NCI-H2081 (cell line): ENCODE data around the gene PMAIP1.

Source experiments
- DNase-seq, 2 experiments: peaks; one replicate each; lab custom pipeline; 2025; lab: John Stamatoyannopoulos, UW

The PMAIP1 gene

DNA sequence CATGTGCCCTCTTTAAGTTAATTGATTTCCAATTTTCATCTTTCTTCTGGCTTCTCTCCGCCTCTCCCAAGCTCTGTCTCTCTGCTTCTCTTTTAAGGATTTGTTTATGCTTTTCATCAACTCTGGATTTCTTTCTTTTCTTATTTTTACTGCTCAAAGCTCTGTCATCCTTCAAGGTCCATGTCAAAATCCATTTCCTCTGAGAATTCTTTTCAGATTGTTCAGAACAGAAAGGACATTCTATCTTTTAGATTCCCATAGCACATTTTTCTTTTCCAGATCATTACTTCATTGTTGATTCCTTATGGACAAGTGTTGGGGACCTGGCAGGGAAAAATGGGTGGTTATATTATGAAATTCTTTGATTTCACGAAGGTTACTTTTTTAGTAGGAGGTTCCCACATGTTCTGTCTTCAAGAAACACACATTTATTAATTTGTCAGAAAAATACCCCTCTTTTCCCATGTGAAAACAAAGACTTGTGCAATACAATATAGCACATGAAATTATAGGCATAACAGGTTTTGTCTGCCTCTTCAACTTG is 12.3 kb downstream of the PMAIP1 start:
- no peak for DNase-seq

DNA sequence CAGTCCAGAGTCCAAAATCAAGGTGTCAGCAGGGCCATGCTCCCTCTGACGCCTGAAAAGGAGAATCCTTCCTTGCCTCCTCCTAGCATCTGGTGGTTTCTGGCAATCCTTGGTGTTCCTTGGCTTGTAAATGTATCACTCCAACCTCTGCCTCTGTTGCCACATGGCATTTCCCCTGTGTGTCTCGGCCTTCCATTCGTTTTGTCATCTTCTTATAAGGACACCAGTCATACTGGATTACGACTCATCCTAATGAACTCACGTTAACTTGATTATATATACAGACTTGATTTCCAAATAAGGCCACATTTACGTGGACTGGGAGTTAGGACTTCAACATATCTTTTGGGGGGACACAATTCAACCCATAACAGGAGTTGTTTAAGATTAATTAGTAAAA is 15.8 kb downstream of the PMAIP1 start:
- no peak for DNase-seq

DNA sequence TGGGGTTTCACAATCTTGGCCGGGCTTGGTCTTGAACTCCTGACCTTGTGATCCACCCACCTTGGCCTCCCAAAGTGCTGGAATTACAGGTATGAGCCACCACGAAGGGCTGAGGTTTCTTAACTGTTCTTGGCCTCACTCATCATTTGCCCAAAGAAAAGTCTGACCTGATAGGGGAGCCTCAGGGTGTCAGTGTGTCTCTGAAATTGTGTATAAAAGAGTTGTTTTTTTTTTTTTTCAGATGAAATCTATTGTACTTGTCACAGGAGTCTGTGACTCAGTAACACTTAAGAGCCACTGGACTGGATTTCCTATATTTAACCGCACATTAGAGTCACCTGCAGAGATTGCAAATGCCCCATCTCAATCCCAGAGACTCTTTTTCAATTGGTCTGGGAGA is 16.9 kb downstream of the PMAIP1 start:
- no peak for DNase-seq

DNA sequence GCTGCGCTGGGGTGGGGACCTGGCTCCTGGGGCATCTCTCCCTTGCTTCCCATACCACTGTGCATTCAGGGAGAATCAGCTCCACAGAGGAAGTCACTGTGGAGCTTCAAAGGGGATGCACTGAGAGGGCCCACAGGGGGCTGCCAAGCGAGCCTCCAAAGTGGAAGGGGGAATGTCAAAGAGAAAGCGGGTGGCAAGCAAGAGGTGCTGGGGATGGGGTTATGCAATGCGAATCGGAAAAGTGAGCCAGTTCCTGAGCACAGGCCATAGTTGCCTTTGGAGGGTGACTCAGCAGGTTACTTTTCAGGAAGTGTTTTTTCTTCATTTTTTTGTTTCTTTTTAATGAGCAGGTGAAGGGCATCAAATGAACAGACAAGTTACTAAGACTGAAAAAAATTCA is 17.6 kb downstream of the PMAIP1 start:
- DNase-seq: no peak

- peak; percentile 72 to 79 for DNase-seq
These were observed 18.5 kb downstream of the PMAIP1 start for GRCh38 chr18:59918320-59918755.

GRCh38 chr18:59918997-59919396 is 19.2 kb downstream of the PMAIP1 start:
- DNase-seq: no peak

- no peak for DNase-seq
These were observed 21.6 kb downstream of the PMAIP1 start for GRCh38 chr18:59921384-59921891.

DNA sequence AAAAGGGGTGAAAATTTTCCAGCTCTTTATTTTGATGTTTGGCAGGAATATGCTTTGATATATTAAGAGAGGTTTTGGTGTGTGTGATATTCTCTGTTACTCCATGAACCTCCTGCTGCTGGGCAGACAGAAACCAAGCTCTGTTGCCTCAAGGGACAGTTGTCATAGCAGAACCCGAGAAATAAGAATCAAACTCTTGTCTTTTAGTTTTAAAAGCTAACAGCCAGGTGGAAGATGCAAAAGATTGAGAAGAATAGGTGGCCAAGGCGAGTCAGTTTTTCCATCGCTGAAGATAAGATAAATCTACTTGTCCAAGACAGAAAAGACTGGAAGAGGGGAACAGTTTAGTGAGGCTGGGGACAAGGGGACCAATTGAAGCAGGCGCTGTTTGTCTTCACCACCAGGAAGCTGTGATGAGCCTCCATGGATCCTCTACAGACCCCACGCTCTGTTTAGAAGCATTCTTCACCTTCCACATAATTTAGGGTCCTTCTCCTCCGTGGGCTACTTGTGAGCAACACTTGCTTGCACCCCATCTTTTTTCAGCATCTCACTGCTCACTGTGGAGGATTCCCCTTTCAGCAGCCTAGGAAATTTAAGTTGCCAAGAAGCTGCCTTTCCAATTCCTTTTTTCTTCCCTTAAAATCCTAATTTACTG is 23.9 kb downstream of the PMAIP1 start:
- no peak for DNase-seq

- DNase-seq: no peak
These were observed 26.3 kb downstream of the PMAIP1 start for GRCh38 chr18:59926131-59926530.

GRCh38 chr18:59927246-59927825 is 27.5 kb downstream of the PMAIP1 start:
- DNase-seq: no peak

GRCh38 chr18:59928201-59928600 is 28.4 kb downstream of the PMAIP1 start:
- no peak for DNase-seq

DNA sequence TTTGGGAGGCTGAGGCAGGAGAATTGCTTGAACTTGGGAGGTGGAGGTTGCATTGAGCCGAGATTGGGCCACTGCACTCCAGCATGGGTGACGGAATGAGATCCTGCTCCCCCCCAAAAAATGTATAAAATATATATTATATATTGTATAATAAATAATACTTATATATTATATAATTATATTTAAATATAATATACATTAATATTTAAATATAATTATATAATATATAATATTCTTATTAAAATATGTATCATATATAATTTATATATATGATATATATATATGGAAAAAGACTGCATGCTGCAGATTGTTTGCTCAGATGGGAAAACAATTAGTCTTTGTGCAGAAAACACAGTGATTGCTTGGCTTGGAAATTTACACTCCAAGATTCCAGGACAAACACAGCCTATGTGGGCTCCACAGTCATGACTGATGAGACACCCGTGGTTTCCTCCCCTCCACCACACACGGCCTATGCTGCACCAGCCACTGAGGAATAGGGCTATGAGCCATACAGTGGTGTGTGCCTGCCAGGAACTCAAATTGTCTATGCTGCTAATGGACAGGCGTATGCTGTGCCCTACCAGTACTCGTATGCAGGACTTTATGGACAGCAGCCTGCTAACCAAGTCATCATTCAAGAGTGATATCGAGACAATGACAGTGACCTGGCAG is 30.0 kb downstream of the PMAIP1 start:
- DNase-seq: no peak

GRCh38 chr18:59932401-59932800 is 32.6 kb downstream of the PMAIP1 start:
- no peak for DNase-seq

DNA sequence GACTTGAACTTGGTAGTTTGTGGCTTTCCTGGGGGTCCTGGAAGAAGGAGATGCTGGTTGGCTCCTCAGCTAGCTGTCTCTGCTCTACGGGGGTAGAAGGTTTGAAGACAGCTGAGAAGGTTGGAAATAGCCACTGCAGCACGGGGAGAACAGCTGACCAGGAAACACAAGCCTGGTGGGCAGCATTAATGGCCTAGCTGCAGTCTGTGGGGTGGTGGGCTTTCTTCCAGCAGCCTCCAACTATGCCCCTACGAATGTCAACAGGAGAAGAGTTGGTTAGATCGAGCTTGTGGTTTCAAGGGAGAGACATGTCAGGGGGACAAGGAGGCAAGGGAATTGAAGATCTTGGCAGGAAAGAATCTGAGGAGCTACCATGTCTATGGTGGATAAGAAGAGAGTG is 38.9 kb downstream of the PMAIP1 start:
- no peak for DNase-seq

DNA sequence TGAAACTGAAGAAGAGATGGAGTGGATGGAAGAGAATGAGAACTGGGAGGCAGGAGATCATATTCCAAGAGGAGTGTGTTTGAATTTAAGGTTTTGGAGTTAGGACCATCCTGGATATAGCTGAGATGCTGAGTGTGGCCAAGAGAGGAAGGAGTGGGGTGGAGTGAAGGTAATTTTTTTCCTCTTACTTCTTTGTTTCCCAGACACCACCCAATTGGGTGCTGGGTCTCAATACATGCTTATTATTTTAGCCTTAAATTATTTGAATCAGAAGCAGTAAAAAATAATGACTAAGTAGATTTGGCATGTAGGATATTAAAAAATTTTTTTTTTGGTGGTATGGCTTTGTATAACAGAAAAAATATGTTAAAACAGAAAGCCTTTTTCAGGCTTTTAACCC is 39.3 kb downstream of the PMAIP1 start:
- DNase-seq: no peak

DNA sequence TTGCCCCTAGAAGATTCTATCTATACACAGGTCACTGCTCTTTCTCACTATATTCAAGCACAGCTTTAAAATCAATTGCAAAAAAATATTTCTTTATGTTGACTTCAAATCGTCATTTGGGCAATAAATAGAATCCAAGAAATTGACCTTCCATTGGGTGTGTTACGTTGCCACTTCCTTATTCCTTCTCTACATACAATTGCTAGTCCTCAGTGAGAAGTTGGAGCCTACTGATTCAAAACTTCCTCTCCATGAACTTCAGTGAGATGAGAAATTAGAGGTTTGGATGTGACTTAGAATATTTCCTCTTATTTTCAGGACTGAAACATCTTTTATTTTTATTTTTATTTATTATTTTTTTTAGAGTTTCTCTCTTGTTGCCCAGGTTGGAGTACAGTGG is 40.3 kb downstream of the PMAIP1 start:
- DNase-seq: no peak

DNA sequence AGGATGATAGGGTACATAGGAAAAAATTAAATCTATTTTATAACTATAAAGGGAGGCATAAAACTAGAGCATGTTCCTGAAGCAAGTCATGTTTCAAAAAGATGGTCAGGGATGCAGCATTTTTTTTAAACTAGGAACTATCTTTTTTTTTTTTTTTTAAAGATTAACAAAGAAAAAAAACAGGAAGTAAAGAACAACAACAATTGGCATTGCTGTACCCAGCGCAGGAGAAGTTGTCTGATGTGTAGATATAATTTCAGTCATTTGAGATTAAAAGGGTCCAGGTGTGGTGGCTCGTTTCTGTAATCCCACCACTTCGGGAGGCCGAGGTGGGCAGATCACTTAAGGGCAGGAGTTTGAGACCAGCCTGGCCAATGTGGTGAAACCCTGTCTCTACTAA is 41.5 kb downstream of the PMAIP1 start:
- DNase-seq: no peak

DNA sequence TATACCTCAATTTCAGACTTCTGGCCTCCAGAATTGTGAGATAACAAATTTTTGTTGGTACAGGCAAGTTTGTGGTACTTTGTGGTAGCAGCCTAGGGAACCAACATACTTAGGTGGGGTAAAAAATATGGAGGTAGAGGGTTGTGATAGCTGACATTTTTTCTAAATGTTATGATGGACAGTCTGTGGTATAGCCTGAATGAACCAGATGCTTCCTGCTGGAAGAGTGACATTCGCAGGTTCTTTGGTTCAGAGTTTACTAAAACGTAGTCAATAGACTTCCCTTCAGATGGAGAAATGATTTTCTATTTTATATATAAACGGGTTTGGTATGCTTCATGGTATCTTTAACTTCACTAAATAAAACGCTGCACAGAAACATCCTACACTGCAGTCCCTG is 42.8 kb downstream of the PMAIP1 start:
- no peak for DNase-seq

- DNase-seq: no peak
These were observed 45.7 kb downstream of the PMAIP1 start for GRCh38 chr18:59945544-59945943.

DNA sequence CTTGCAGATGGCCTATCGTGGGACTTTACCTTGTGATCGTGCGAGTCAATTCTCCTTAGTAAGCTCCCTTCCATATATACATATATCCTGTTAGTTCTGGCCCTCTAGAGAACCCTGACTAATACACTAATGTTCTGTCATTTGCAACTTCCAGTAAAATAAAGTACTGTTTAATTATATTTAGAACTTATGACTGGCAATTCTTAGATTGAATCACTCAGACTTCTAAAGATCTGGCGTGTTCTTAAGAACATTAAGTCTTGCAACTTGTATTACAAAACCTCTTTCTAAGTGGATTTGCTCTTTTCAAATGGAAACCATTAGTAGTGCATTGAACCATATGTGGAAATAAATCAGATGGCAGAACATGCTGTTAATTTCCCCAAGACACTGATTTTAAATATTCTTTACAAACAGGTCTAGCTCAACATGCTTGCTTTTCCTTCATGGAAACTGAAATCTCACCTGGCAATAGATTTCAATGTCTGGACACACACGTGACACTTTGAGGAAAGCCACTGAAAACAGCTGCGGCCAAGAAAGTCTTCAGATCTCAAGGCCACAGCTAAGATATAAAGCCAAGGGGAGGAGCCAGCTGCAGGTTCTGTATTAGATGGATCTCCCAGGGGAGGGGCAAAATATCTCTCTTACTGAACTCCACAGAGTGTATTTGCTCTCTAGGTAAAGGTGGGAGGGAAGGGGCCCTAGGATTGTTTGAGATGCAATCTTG is 50.6 kb downstream of the PMAIP1 start:
- no peak for DNase-seq

DNA sequence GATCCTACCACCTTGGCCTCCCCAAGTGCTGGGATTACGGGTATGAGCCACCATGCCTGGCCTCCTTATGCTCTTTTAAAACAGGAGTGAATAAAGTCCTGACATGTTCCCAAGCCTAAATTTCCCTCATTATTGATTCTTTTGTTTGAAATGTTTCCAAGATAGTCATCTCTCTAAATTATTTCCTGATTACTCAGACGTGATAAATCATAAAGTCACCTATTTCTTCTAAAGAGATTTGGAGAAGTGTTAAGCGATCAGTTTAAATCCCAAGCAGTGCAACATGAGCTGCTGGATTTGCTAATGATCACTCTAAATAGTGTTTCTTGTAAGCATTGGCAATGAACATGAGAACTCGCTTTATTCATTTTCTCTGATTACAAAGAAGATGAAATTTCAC is 51.8 kb downstream of the PMAIP1 start:
- no peak for DNase-seq

GRCh38 chr18:59952283-59953007 is 52.6 kb downstream of the PMAIP1 start:
- DNase-seq: no peak
